Stimulated activated CD4-positive, alpha-beta T cell treated with anti-CD3 and anti-CD28 coated beads, Interleukin-1b, Interleukin-23, amount 100 ng/mL, for 1 hour (primary cell): ENCODE measurements around the gene FBXO38.

Source experiments
- DNase-seq, 2 donors: peaks; one replicate each; pipeline ENCODE4 v3.0.0-alpha.2; 2020; ENCODE audit warnings: low read depth in 2 of 2

FBXO38 gene

GRCh38 chr5:148386041-148386440 lies 2.3 kb downstream of the FBXO38 start:
- no peak for DNase-seq

- DNase-seq: no peak
Observed at GRCh38 chr5:148387325-148387724, 3.6 kb downstream of the FBXO38 start.

- no peak for DNase-seq
Observed at GRCh38 chr5:148388696-148389095, 4.9 kb downstream of the FBXO38 start.

DNA sequence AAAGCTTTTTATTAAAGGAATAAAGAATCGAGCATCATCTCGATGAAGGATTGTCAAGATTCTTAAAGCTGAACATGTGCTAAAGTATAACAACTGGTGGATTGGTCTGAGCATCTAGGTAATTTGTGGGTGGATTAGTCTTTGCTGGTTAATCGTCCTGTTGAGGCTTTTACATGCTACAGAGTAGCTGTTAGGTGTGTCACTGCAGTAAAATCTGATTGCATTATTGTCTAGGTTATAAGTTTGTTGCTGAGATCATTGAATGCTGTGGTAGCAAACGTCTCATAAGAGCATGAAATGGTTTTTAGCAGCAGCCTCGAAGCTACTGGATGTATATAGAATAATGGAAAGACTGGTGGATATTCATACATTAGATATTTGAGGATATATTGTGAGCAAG lies 7.2 kb downstream of the FBXO38 start:
- DNase-seq: no peak

DNA sequence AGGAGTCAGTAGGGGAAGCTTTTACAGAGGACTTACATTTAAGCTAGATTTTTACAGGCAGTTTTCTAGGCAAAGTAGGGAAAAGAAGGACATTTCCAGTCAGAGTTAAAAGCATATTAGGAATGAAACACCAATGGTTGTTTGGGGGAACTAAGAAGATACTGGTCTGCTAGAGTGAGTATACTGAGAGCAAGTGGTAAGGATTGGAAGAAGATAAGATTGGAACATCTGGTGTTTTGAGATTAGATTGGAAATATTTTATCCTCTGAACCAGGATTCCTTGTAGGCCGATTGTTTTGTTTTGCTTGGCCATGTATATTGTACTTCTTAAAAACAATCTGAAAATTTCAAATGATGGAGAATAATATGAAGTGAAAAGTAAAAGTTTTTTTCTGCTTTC lies 7.7 kb downstream of the FBXO38 start:
- DNase-seq: no peak

GRCh38 chr5:148393390-148393741 lies 9.6 kb downstream of the FBXO38 start:
- no peak for DNase-seq

DNA sequence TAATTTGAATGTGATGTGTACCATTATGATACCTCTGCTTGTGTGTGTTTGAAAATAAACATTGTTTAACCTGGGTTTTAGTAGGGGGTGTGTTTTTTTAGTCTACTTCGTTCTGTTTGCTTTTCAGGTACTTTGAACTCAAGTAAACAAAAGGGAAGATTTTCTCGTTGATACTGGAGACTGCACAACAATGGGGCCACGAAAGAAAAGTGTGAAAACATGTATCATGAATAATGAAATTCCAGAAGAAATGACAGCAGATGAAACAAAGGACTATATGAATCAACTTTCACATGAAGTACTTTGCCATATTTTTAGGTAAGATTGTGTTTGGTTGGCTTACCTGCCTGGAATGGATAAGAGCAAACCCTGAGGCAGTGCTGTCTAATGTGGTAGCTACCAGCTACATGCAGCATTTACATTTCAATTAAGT lies 10.8 kb downstream of the FBXO38 start:
- DNase-seq: no peak

- no peak for DNase-seq
Observed at GRCh38 chr5:148395031-148395430, 11.3 kb downstream of the FBXO38 start.

DNA sequence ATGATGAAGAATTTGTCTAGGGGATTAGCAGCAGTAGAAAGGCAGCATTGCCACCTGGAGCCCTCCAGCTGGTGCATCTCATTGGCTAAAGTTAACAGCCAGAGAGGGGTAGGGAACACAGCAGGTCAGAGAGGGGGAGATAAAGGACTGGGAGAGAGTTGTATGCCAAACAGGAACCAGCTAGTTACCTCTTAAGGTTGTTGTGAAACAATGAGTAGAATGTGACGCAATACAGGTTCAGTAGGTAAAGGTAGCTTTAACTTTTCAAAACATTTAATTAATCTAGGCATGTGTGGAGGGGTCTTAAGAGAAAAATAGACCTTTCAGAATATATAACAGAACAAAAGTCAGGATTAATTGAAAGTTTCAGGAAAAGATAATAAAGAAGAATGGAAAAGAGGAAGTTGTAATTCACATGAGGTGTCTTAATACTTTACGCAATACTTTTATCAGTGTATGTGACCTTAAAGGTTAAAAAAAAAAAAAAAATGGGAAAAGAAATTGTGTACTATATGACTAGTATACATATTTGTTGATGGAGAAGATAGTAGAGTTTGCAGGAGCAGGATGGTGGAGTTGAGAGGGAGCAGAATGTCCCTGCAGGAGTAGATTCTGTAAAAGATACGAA lies 14.3 kb downstream of the FBXO38 start:
- no peak for DNase-seq

DNA sequence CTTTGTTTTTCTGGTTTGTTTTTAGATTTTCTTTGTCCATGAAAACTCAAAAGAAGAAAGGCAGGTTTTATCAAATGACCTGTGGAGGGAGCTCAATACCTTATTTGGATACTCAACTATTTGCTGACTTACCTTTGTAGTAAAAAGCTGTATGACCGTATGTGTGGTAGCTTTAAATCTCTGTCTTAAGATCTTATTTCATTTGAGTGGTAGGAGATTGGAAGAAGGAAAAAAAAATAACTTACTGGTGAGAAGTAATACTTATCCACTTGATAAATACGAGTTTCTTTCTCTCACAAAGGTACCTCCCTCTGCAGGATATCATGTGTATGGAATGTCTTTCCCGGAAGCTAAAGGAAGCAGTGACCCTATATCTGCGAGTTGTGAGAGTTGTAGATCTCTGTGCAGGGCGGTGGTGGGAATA lies 15.0 kb downstream of the FBXO38 start:
- no peak for DNase-seq

GRCh38 chr5:148401604-148402003 lies 17.8 kb downstream of the FBXO38 start:
- DNase-seq: no peak

- DNase-seq: no peak
Observed at GRCh38 chr5:148403344-148403743, 19.6 kb downstream of the FBXO38 start.

DNA sequence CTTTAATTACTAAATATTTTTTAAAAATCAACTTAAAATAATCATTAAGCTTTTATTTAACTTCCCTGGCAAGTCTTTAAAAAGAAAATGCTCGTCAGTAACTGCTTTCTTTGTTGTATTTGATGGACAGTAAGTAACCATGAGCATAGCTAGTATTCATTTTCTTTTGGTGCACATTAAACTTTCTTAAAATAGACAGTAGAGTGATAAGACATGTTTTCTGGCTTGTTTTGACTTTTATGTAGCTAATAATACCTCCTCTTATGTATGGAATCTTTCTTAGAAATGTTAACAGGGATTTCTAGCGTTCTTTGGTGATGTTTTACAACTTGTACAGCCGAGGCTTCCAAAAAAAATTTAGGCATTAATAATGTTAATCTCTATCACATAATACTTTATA lies 22.6 kb downstream of the FBXO38 start:
- DNase-seq: no peak

- no peak for DNase-seq
Observed at GRCh38 chr5:148408092-148408491, 24.3 kb downstream of the FBXO38 start.

DNA sequence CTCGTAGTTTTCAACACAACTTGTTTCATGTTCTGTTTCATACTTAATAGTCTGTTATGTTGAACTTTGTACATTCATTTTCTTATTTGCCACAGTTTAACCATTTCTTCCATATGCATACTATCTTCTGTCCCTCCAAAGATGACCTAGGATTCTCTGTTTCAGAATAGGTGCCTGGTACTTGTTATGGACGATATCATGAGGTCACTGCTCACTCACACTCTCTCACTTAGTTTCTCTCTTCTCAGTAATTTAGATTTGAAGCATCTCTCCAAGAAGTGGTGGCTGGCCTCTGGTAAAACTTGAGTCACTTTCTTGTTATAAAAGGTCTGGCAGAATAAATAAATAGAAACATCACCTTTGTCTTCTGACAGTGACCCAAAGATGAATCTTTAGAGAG lies 28.4 kb downstream of the FBXO38 start:
- DNase-seq: no peak

DNA sequence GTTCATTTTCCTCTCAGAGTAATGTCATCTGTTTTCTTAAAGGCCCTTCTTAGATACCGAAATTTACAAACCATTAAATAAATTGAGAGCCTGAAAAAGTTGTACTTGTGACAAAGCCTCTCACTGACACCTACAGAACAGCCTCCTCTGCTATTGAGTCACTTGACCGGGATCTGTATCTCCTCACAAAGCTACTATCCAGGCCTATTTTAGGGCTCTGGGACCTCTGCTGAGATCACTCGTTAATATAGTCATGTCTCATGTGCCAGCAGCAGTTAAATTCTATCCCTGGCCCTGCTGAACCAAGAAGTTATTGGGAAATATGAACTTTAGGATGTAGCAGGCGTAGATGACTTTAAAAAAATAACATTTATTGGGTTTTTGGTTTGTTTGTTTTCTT lies 31.1 kb downstream of the FBXO38 start:
- no peak for DNase-seq

DNA sequence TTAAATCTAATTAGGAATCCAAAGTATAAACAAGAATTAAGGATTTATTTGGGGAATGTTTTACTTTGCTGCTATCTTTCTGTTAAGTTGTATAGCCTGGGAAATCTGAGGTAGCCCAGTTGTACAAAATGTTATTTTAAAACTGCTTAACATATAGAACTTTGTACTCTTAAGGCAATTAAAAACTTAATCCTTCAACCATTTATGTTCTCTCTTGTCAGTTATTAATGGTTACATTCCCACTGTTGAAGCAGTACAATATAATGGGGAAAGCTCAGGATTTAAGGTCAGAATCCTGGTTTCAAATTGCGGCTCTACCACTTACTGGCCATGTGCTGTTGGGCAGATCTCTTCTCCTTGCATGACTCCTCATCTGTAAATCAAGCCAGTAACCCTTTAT lies 32.7 kb downstream of the FBXO38 start:
- DNase-seq: no peak

- DNase-seq: no peak
Observed at GRCh38 chr5:148416921-148417320, 33.2 kb downstream of the FBXO38 start.

DNA sequence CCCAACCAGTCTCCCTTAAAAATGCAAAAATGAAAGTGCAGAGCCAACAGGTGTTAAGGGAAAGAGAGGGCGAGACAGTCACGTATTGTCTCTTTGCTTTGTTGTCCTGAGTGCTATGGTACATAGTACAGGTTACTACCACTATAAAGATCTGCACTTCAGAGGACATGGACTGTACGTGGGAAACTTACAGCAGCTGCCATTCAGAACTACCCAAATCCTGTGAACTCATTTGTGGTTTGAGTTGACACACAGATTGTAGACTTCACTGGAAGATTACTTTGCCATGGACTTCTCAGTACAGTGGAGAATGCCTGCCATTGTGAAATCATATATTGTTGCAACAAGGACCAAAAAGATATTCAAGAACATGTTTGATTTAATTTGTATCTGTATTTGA lies 34.8 kb downstream of the FBXO38 start:
- no peak for DNase-seq

DNA sequence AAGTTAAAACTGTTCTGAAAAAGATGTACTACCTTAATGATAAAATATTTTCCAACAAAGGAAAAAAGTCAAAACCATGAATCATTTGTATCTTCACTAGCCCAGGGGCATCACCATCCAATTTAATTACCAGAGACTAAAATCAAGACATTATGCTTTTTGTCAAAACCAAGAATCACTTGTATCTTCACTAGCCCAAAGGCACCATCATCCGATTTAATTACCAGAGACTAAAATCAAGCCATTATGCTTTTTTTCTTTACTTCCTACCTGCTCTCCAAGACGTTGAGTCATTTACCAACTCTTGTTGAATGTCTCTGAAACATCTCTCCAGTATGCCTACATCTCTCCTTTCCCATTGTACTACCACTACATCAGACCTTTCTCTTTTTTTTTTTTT lies 37.9 kb downstream of the FBXO38 start:
- DNase-seq: no peak

GRCh38 chr5:148425808-148426207 lies 42.0 kb downstream of the FBXO38 start:
- DNase-seq: no peak

DNA sequence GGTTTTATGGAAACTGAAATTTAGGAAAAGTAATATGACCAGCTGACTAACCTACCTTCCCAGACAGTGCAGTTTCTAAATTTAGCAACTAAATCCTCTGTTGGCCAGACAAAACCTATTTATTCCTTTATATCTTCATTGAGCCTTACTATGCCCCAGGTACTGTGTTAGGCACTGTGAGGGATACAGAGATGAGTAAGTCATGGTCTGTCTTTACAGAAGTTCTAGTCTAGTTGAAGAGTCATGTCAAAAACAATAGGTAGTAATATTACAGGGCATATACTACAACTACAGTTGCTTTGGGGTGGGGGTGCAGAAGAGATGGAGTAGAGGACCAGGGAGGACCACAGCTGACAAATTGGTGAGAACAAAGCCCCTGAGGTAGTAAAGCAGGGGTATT lies 42.8 kb downstream of the FBXO38 start:
- no peak for DNase-seq

DNA sequence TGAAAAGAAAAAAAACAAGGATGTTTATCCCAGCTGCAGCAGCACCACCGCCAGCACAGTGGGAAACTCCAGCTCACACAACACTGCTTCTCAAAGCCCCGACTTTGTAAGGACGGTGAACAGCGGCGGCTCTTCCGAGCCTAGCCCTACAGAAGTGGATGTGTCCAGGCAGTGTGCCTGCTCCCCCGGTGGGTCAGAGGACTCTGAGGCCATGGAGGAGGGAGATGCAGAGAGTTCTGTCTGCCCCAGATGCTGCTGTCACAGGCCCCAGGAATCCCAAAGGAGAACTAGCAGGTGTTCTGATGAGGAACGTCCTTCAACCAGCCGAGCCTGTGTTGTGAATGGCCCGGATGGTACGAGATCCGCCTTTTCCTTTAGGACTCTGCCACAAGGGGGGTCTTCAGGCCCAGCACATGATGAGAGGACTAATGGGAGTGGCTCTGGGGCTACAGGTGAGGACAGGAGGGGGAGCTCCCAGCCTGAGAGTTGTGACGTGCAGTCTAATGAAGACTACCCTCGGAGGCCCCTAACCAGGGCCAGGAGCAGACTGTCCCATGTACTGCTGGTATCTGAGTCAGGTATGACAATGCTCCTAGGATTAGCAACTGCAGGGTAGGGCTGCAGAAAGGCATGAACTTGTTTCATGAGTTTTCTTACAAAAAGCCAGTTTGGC lies 43.7 kb downstream of the FBXO38 start:
- DNase-seq: no peak

DNA sequence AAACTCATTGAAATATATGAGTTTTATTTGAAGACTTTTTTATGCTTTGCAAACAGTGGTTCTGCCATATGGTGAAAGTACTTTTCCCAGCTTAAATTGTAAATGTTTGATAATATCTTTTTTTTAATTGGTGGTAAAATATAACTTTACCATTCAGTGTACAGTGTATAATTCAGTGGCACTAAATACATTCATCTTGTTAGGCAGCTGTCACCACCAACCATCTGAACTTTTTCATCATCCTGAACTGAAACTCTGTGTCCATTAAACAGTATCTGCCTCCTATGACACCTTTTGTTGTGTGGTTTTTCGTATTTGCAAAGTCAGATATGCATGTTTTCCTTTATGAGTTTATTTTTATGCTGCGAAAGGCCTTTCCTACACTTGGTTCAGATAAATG lies 45.1 kb downstream of the FBXO38 start:
- no peak for DNase-seq
